Right atrium auricular region (tissue), 2 donors: ENCODE results near the gene PCSK5. TPM values are rescaled to one million over a fixed set of nuclear protein-coding genes. Genes with fewer than 3 reads are reported as not detected.

Source experiments
- DNase-seq: peaks from one replicate; pipeline ENCODE4 v3.0.0-alpha.2; 2019; ENCODE audit warnings: low spot score
- H3K27ac ChIP-seq, 2 donors: fragments of 200-600 bp; sonication (generic); 1 replicate in 1 of 2; 2 replicates in 1 of 2; pipeline ENCODE4 v1.5.1; 2016 to 2019
- H3K27me3 ChIP-seq, 2 donors: fragments of 200-600 bp; sonication (generic); one replicate each; pipeline versions ENCODE4 v1.5.1 to v1.6.0; 2017 to 2019
- H3K36me3 ChIP-seq: fragments of 200-600 bp; sonication (generic); one replicate; pipeline ENCODE4 v1.5.1; 2016
- H3K4me1 ChIP-seq, 2 donors: fragments of 200-600 bp; sonication (generic); one replicate each; pipeline versions ENCODE4 v1.5.1 to v1.6.0; 2017 to 2019
- H3K4me3 ChIP-seq, 2 donors: fragments of 200-600 bp; sonication (generic); 1 replicate in 1 of 2; 2 replicates in 1 of 2; pipeline ENCODE4 v1.5.1; 2017 to 2019; ENCODE audit warnings: mild to moderate bottlenecking in 1 of 2, moderate library complexity in 1 of 2
- H3K9me3 ChIP-seq, 2 donors: fragments of 200-600 bp; sonication (generic); one replicate each; pipeline ENCODE4 v1.5.1; 2019
- total RNA-seq, 2 donors: library from RNA; depleted of rRNA; stranded (reverse); fragments of >200 nt; gene quantifications; one replicate each; pipeline ENCODE4 v1.1.0, GENCODE V29; 2016
- TF ChIP-seq, protein P1 (sequence below), 2 donors: fragments of 200-600 bp; sonication (generic); IDR thresholded peaks; one replicate each; pipeline ENCODE4 v1.5.1; 2019; ENCODE audit warnings: antibody characterized with exemption in 2 of 2

Gene PCSK5
- total RNA-seq, 2 donors from 2014 or later = 5.3 to 6.5 TPM

DNA sequence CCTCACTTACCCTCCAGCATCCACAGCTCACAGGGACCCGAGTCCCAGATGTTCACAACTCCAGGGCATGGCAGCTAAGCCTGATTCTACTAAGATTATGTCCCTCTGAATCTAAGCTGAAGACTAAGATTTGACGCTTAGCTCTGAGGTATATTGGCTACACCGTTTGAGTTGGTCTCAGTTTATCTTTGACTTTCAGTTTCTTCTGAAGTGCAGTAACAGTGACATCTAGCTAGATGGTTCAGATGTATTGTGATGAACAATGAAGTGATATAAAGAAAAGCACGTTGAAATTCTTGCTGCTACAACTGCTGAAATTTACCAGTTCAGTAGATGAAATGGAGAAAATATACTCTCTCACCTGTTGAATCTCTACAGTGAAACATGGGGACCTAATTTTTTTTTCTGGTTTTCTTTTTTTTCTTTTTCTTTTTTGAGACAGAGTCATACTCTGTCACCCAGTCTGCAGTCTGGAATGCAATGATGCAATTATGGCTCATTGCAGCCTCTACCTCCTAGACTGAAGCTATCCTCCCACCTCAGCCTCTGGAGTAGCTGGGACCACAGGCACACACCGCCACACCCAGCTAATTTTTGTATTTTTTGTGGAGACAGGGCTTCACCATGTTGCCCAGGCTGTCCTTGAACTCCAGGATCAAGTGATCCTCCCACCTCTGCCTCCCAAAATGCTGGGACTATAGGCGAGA, 488.0 kb downstream of the PCSK5 start:
- TF ChIP-seq, protein P1, sequence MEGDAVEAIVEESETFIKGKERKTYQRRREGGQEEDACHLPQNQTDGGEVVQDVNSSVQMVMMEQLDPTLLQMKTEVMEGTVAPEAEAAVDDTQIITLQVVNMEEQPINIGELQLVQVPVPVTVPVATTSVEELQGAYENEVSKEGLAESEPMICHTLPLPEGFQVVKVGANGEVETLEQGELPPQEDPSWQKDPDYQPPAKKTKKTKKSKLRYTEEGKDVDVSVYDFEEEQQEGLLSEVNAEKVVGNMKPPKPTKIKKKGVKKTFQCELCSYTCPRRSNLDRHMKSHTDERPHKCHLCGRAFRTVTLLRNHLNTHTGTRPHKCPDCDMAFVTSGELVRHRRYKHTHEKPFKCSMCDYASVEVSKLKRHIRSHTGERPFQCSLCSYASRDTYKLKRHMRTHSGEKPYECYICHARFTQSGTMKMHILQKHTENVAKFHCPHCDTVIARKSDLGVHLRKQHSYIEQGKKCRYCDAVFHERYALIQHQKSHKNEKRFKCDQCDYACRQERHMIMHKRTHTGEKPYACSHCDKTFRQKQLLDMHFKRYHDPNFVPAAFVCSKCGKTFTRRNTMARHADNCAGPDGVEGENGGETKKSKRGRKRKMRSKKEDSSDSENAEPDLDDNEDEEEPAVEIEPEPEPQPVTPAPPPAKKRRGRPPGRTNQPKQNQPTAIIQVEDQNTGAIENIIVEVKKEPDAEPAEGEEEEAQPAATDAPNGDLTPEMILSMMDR (IDR thresholded peaks at IDR 0.05) = no peak
- Histone ChIP-seq H3K4me1 (peaks cover 0 to 10% of the 10 kb centered on the region in 2 donors), H3K27me3 (no peaks in the 10 kb centered on the region), H3K27ac (no peak overlapping the region), H3K9me3 (no peaks in the 10 kb centered on the region), H3K36me3 (no peaks in the 10 kb centered on the region), H3K4me3 (no peak overlapping the region)
- no peak for DNase-seq

DNA sequence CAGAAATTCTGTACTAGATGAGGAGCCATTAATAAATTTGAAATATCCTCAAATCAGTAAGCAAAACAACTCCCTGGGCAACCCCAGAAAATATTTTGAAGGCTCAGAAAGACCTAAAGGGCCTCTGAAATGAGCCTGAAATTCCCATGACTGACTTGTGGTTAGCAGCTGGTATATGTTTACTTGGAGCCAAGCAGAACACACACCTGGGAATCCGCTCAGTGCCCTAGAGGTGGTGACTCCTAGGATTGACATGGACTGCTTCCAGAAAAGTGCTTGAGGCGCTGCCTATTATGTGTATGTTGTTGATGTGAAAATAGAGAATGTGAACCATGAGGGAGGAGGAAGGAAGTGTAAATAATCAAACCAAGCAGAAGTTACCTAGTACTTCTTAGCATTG, 489.0 kb downstream of the PCSK5 start:
- TF ChIP-seq, protein P1 (IDR thresholded peaks at IDR 0.05) = no peak
- no peaks in the 10 kb centered on the region for H3K9me3 ChIP-seq
- H3K4me3 ChIP-seq = no peak overlapping the region
- H3K36me3 ChIP-seq = peaks cover 4% of the 10 kb centered on the region
- H3K27me3 ChIP-seq = no peaks in the 10 kb centered on the region
- H3K27ac ChIP-seq = no peak overlapping the region
- no peak for DNase-seq
- H3K4me1 ChIP-seq = peaks cover 0 to 8% of the 10 kb centered on the region in 2 donors

DNA sequence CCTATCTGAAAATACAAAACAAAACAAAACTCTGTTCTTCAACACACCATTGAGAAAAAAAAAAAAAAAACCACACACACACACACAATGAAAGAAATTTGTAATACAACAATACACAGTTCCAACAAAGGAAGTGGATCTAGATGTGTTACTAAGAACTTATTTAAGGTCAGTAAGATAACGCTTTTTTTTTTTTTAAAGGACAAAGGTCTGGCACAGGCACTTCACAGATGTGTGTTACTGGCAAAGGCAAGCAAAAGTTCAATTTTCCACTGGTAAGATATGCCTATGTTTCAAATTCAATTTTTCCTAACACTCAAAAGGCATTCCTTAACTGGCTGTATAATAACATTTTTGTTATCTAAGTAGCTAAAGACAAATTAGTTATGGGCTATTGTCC, 500.2 kb downstream of the PCSK5 start:
- TF ChIP-seq, protein P1 (IDR thresholded peaks at IDR 0.05) = no peak
- peaks cover 18% of the 10 kb centered on the region for H3K36me3 ChIP-seq
- H3K27me3 ChIP-seq = no peaks in the 10 kb centered on the region
- no peaks in the 10 kb centered on the region for H3K9me3 ChIP-seq
- H3K4me3 ChIP-seq = no peak overlapping the region
- DNase-seq = no peak
- H3K27ac ChIP-seq = no peak overlapping the region
- peaks cover 0 to 22% of the 10 kb centered on the region in 2 donors for H3K4me1 ChIP-seq

DNA sequence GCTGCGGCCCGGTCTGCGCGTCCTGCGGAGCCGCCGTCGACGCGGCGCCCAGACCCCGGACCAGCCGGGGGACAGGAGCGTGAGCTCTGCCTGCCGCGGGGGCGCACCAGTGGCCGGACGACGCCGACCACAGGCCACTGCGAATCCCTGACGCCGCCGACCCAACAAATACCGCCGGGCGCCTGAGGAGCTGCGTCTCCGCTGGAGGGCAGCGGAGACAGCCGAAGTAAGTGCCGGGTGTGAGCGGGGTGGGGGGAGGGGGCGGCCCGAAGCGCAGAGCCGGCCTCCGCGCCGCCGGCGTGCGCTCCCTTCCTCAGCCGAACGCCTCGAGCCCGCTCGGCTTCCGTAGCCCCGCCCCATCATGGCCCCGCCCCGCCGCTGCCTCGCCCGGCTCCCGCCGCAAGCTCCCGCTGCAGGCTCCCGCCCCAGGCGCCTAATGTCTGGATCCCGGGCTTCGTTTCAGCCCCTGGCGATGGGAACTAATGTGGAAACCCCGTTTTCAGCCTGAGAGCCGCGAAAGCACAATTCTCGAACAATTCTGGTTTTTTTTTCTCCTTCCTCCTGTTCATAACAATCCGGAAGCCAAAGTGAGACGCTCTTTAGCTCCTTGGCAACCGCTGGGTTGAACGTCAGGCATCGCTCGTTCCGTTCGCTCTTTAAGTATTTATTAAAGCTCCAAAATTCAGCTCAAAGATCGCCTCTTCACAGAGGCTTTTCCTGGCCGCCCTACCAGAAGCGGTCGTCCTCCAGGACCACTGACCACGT, 503.9 kb downstream of the PCSK5 start, which contains the start of gene RFK:
Gene RFK, minus strand, starts transcription at position 232 of the 765 bp plus-strand sequence. CDS start 255 bp downstream, outside the sequence.
- no peaks in the 10 kb centered on the region for H3K36me3 ChIP-seq
- TF ChIP-seq, protein P1 (IDR thresholded peaks at IDR 0.05) = peak; percentile 23 to 71
- peak; percentile 89 for DNase-seq

DNA sequence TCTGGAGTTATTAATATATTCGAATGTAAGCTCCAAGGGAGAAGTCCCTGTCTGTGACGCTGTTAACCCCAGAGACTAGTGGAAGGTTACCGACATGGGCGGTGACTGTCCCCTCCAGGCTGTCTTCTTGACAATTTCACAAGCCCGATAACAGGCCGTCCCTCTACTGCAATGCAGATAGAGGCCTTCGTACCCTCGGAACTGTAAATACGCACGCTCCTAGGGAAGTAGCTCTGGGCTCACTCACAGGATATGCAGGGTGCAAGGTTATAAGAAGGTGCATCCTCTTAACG, 504.4 kb downstream of the PCSK5 start:
- TF ChIP-seq, protein P1 (IDR thresholded peaks at IDR 0.05) = no peak
- no peaks in the 10 kb centered on the region for H3K9me3 ChIP-seq

More for the DNA sequence above, 503.9 kb downstream of the PCSK5 start, which contains the start of gene RFK:
- peaks cover 0 to 23% of the 10 kb centered on the region in 2 donors for H3K4me1 ChIP-seq
- no peaks in the 10 kb centered on the region for H3K9me3 ChIP-seq
- peak within 1 kb of the TSS; percentile 92 to 94 for H3K27ac ChIP-seq
- H3K27me3 ChIP-seq = no peaks in the 10 kb centered on the region
- H3K4me3 ChIP-seq = peak within 1 kb of the TSS; percentile 80 to 86

More for the DNA sequence above, 504.4 kb downstream of the PCSK5 start:
- Histone ChIP-seq H3K4me3 (peak overlapping the region; percentile 80 to 86), H3K36me3 (no peaks in the 10 kb centered on the region), H3K4me1 (peaks cover 0 to 23% of the 10 kb centered on the region in 2 donors), H3K27ac (peak overlapping the region; percentile 92 to 94), H3K27me3 (no peaks in the 10 kb centered on the region)
- peak; percentile 85 for DNase-seq
